KMS-11 (cell line): ENCODE data around the gene LSM7.

ENCODE experiments used
- H2AFZ ChIP-seq: fragments of 200-600 bp; sonication (generic); 2 replicates; pipeline ENCODE4 v1.6.1; 2016; ENCODE audit warnings: antibody characterized with exemption, mixed run types, low read depth
- H3K27ac ChIP-seq: fragments of 200-600 bp; sonication (generic); 2 replicates; pipeline ENCODE4 v1.6.1; 2016; ENCODE audit warnings: mild to moderate bottlenecking, mixed run types
- H3K27me3 ChIP-seq: fragments of 200-600 bp; sonication (generic); 2 replicates; pipeline ENCODE4 v1.6.1; 2017; ENCODE audit warnings: mild to moderate bottlenecking, low read depth, mixed run types, moderate library complexity; ENCODE audit not compliant: insufficient read depth
- H3K36me3 ChIP-seq: fragments of 200-600 bp; sonication (generic); 2 replicates; pipeline ENCODE4 v1.6.1; 2017; ENCODE audit warnings: mild to moderate bottlenecking, mixed run types; ENCODE audit not compliant: insufficient read depth
- H3K4me1 ChIP-seq: fragments of 200-600 bp; sonication (generic); 2 replicates; pipeline ENCODE4 v1.6.1; 2016; ENCODE audit warnings: mild to moderate bottlenecking, low read depth, mixed run types; ENCODE audit not compliant: poor library complexity, severe bottlenecking
- H3K4me2 ChIP-seq: fragments of 200-600 bp; sonication (generic); 2 replicates; pipeline ENCODE4 v1.7.0; 2016; ENCODE audit warnings: mild to moderate bottlenecking, mixed run types
- H3K4me3 ChIP-seq: fragments of 200-600 bp; sonication (generic); IDR thresholded peaks from 2 replicates; pipeline ENCODE4 v1.6.1; 2017; ENCODE audit warnings: low read depth, low read length, mixed read lengths; ENCODE audit not compliant: insufficient read depth
- H3K79me2 ChIP-seq: fragments of 200-600 bp; sonication (generic); 2 replicates; pipeline ENCODE4 v1.6.1; 2016; ENCODE audit warnings: low read depth, mixed run types; ENCODE audit not compliant: insufficient read depth
- H3K9ac ChIP-seq: fragments of 200-600 bp; sonication (generic); 2 replicates; pipeline ENCODE4 v1.6.1; 2016; ENCODE audit warnings: mild to moderate bottlenecking, mixed run types
- H4K20me1 ChIP-seq: fragments of 200-600 bp; sonication (generic); 2 replicates; pipeline ENCODE4 v1.6.1; 2016; ENCODE audit warnings: mild to moderate bottlenecking, mixed run types; ENCODE audit not compliant: insufficient read depth
- TF ChIP-seq, protein P1 (sequence below): fragments of 200-600 bp; sonication (generic); conservative IDR thresholded peaks from 2 replicates; pipeline ENCODE4 v1.6.1; 2017; ENCODE audit warnings: low read depth, mild to moderate bottlenecking, antibody characterized with exemption, low read length, moderate library complexity, mixed read lengths

The LSM7 gene

DNA sequence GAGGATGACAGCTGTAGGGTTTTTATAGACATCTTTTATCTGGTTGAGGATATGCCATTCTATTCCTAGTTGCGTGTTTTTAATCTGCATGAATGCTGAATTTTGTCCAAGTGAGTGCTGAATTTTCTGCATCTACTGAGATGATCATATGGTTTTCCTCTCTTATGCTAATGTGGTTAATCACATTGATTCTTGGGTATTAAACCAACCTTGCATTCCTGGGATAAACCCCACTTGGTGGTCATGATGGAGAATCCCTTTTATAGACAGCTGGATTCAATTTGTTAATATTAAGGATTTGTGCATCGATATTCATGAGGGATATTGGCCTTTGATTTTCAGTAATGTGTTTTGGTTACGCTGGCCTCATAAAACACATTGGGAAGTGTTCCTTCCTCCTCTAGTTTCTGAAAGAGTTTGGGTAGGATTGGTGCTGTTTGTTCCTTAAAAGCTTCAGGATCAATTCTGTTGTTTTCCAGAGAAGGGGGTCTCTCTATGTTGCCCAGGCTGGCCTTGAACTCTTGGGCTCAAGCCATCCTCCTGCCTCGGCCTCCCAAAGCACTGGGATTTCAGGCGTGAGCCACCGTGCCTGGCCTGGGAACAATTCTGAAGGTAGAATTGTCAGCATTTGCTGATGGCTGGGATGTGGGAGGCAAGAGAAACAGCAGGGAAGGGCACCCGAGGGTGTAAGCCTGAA, 13.1 kb downstream of the LSM7 start:
- no peaks in the 10 kb centered on the region for H3K4me1 ChIP-seq
- H3K36me3 ChIP-seq: no peaks in the 10 kb centered on the region
- H3K27ac ChIP-seq: no peak overlapping the region
- H3K9ac ChIP-seq: no peak overlapping the region
- no peak overlapping the region for H2AFZ ChIP-seq
- TF ChIP-seq, protein P1, sequence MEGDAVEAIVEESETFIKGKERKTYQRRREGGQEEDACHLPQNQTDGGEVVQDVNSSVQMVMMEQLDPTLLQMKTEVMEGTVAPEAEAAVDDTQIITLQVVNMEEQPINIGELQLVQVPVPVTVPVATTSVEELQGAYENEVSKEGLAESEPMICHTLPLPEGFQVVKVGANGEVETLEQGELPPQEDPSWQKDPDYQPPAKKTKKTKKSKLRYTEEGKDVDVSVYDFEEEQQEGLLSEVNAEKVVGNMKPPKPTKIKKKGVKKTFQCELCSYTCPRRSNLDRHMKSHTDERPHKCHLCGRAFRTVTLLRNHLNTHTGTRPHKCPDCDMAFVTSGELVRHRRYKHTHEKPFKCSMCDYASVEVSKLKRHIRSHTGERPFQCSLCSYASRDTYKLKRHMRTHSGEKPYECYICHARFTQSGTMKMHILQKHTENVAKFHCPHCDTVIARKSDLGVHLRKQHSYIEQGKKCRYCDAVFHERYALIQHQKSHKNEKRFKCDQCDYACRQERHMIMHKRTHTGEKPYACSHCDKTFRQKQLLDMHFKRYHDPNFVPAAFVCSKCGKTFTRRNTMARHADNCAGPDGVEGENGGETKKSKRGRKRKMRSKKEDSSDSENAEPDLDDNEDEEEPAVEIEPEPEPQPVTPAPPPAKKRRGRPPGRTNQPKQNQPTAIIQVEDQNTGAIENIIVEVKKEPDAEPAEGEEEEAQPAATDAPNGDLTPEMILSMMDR: no peak
- H4K20me1 ChIP-seq: no peaks in the 10 kb centered on the region
- H3K79me2 ChIP-seq: no peaks in the 10 kb centered on the region
- no peak overlapping the region for H3K4me3 ChIP-seq
- peaks cover 4% of the 10 kb centered on the region; the same call in 1 of the 2 replicates for H3K27me3 ChIP-seq
- no peak overlapping the region for H3K4me2 ChIP-seq

DNA sequence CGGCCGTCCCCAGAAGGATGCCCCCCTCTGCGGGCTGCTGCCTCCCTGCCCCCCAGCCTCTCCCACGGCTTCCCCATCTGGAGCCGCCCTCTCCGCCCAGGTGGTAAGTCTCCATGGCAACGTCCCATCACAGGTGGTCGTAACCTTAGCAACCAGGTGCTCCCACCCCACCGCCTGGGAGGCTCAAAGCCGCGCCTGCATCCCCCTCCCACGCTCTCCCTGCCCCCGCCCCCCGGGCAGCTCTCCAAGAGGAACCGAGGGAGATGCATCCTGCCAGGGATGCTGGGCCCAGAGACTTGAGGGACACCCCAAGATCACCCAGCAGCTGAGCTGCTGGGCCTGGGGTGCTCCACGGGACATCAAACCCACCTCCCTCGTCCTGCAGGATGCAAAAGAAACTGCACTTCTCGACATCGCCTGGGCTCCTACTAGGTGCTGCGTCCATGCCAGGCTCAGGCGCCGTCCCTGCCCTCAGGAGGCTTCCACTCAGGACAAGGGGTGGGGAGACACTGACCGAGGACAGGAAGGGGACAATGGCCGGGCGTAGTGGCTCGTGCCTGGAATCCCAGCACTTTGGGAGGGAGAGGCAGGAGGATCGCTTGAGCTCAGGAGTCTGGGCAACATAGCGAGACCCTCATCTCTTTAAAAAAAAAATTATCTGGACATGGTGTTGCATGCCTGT, 15.4 kb downstream of the LSM7 start:
- H3K9ac ChIP-seq: no peak overlapping the region
- H3K4me1 ChIP-seq: peaks cover 6% of the 10 kb centered on the region
- H3K36me3 ChIP-seq: no peaks in the 10 kb centered on the region
- no peaks in the 10 kb centered on the region for H4K20me1 ChIP-seq
- peaks cover 13% of the 10 kb centered on the region; the same call in 1 of the 2 replicates for H3K27me3 ChIP-seq
- no peak overlapping the region for H3K4me3 ChIP-seq
- no peak overlapping the region for H2AFZ ChIP-seq
- no peak overlapping the region for H3K4me2 ChIP-seq
- H3K27ac ChIP-seq: no peak overlapping the region
- TF ChIP-seq, protein P1: no peak
- no peaks in the 10 kb centered on the region for H3K79me2 ChIP-seq

DNA sequence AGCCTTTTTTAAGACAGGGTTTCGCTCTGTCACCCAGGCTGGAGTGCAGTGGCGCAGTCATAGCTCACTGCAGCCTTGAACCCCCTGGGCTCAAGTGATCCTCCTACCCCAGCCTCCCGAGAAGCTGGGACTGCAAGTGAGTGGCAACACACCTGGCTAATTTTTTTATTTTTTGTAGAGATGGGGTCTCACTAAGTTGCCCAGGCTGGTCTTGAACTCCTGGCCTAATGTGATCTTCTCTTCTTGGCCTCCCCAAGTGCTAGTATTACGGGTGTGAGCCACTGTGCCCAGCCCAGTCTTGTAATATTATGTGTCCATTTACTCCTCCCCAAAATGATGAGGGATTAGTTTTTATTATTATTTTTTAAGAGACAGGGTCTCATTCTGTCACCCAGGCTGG, 17.3 kb downstream of the LSM7 start:
- peaks cover 23% of the 10 kb centered on the region; the same call in 1 of the 2 replicates for H3K27me3 ChIP-seq
- H3K4me3 ChIP-seq: no peak overlapping the region
- no peaks in the 10 kb centered on the region for H4K20me1 ChIP-seq
- H3K4me2 ChIP-seq: no peak overlapping the region
- no peaks in the 10 kb centered on the region for H3K36me3 ChIP-seq
- no peak overlapping the region for H3K27ac ChIP-seq
- H3K79me2 ChIP-seq: no peaks in the 10 kb centered on the region
- H3K9ac ChIP-seq: no peak overlapping the region
- TF ChIP-seq, protein P1: no peak
- no peak overlapping the region for H2AFZ ChIP-seq
- H3K4me1 ChIP-seq: peaks cover 6% of the 10 kb centered on the region

DNA sequence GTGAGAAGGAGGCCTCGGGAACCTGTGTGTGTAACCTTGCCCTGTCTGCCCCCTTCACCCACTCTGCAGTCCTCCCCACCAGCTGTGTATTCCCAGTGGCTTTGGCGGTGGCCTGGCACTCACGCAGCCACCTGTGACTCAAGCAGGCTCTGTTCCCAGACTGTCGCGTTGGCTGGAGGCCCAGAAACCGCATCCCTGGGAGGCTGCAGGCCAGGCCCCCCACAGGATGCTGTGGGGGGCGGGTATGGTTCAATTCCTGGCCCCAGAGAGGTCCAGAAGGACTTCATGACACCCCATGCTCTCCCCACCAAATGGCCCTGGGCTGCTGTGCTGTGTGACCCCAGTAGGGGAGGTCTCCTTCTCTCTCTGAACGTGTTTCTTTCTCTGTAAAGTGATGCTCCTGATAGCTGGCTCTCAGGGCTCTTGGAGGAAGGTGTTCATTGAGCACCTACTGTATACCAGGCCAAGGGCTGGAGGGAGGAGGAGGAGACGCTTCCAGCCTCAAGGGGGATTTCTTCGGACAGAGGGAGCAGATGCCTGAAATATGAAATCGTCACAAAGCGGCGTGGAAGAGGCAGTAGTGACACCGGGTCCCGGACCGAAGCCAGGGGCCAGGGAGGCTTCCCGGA, 18.5 kb downstream of the LSM7 start:
- peaks cover 26% of the 10 kb centered on the region; the same call in 1 of the 2 replicates for H3K27me3 ChIP-seq
- H3K4me2 ChIP-seq: no peak overlapping the region
- H3K4me3 ChIP-seq: no peak overlapping the region
- no peaks in the 10 kb centered on the region for H4K20me1 ChIP-seq
- H2AFZ ChIP-seq: no peak overlapping the region
- H3K79me2 ChIP-seq: no peaks in the 10 kb centered on the region
- TF ChIP-seq, protein P1: no peak
- H3K27ac ChIP-seq: no peak overlapping the region
- H3K36me3 ChIP-seq: no peaks in the 10 kb centered on the region
- H3K4me1 ChIP-seq: peaks cover 6% of the 10 kb centered on the region
- H3K9ac ChIP-seq: no peak overlapping the region
